H1 (cell line): ENCODE results near the gene ILKAP. TPM values are rescaled to one million over a fixed set of nuclear protein-coding genes. Genes with fewer than 3 reads are reported as not detected.

Experiments
- BACH1 ChIP-seq: IDR thresholded peaks from 2 replicates; pipeline ENCODE4 v1.6.1; 2012; ENCODE audit warnings: low read length, improper control_type of control experiment
- CREB1 ChIP-seq: IDR thresholded peaks from 2 replicates; pipeline ENCODE4 v1.6.1; 2012; ENCODE audit warnings: inconsistent platforms
- EGR1 ChIP-seq: IDR thresholded peaks from 2 replicates; pipeline ENCODE4 v1.6.1; 2011; ENCODE audit warnings: low read depth, low read length, borderline replicate concordance
- GTF2F1 ChIP-seq: IDR thresholded peaks from 2 replicates; pipeline ENCODE4 v1.6.1; 2012; ENCODE audit warnings: low read depth, low read length, improper control_type of control experiment, borderline replicate concordance
- POLR2AphosphoS5 ChIP-seq: IDR thresholded peaks from 2 replicates; pipeline ENCODE4 v1.6.1; 2011; ENCODE audit warnings: low read depth, low read length
- RNF2 ChIP-seq: fragments of 200-900, 300-1000 bp; sonication (generic); IDR thresholded peaks from 2 replicates; pipeline ENCODE4 v1.7.1; 2016; ENCODE audit warnings: borderline replicate concordance, low read depth, mild to moderate bottlenecking, antibody characterized with exemption, low read length; ENCODE audit not compliant: poor library complexity, severe bottlenecking; ENCODE audit errors: missing control alignments
- SIN3A ChIP-seq, 2 experiments: IDR thresholded peaks in 1 of 2; conservative IDR thresholded peaks in 1 of 2; 2 replicates each; pipeline ENCODE4 v1.6.1; 2011 to 2012; ENCODE audit warnings: low read length in 2 of 2, improper control_type of control experiment in 1 of 2, low read depth in 1 of 2, mild to moderate bottlenecking in 1 of 2
- polyA plus RNA-seq, 7 experiments: library from polyadenylated mRNA; depleted of rRNA in 3 of 7; stranded (reverse) in 5 of 7; unstranded in 2 of 7; fragments of >200 nt in 5 of 7; fragments of 200-250 nt in 2 of 7; gene quantifications; 1 replicate in 5 of 7; 2 replicates in 1 of 7; 4 replicates in 1 of 7; pipeline versions ENCODE4 v1.2.1 to v1.2.3, GENCODE V29; 2011 to 2013; ENCODE audit warnings: missing spikeins in 2 of 7, mixed read lengths in 2 of 7
- total RNA-seq: library from RNA; stranded (reverse); fragmentation: NEBNext Ultra II Directional; extraction: Animal tissue kit (Norgen Biotek cat#: 25700); gene quantifications from 2 replicates; pipeline ENCODE4 v1.2.1, GENCODE V29; 2021

The ILKAP gene
- total and polyA plus RNA-seq, 2 of the 8 experiments (the other 6 are each of a cell fraction or from before 2014, with no cell fraction given): 23.5 to 33.8 TPM

- TF ChIP-seq BACH1 (no peak), EGR1 (no peak), POLR2AphosphoS5 (no peak), GTF2F1 (no peak), RNF2 (no peak), SIN3A (conservative IDR thresholded peaks at IDR 0.05 in 1 of 2, IDR thresholded peaks at IDR 0.05 in 1 of 2; ENCODE audit: low read depth in 1 of 2, low read length in 2 of 2) (no peak), CREB1 (no peak)
These were observed 61.8 kb downstream of the ILKAP start (continued) for GRCh38 chr2:238141541-238142318.
